GM12865 (cell line): ENCODE measurements around the gene TPK1.

Source experiments
- DNase-seq: peaks from one replicate; pipeline ENCODE4 v3.0.0; 2010; ENCODE audit warnings: low read depth
- H3K4me3 ChIP-seq: 2 replicates; pipeline ENCODE4 v1.5.1; 2011; ENCODE audit warnings: mild to moderate bottlenecking, low read depth, low read length, control low read depth
- CTCF ChIP-seq: IDR thresholded peaks from 2 replicates; pipeline ENCODE4 v1.5.1; 2011; ENCODE audit warnings: low read length, control low read depth, low read depth, inconsistent platforms; ENCODE audit not compliant: insufficient read depth; ENCODE audit errors: missing control alignments

The TPK1 gene

GRCh38 chr7:144459635-144460034 is 376.2 kb downstream of the TPK1 start:
- no peak overlapping the region for H3K4me3 ChIP-seq
- TF ChIP-seq CTCF = no peak

GRCh38 chr7:144455040-144455404 is 380.8 kb downstream of the TPK1 start:
- DNase-seq = no peak
- TF ChIP-seq CTCF = no peak
- no peak overlapping the region for H3K4me3 ChIP-seq

More at GRCh38 chr7:144459635-144460034, 376.2 kb downstream of the TPK1 start:
- no peak for DNase-seq

- no peak for TF ChIP-seq CTCF
- DNase-seq = no peak
- no peak overlapping the region for H3K4me3 ChIP-seq
Observed at GRCh38 chr7:144454256-144455039, 381.4 kb downstream of the TPK1 start.

GRCh38 chr7:144452064-144452463 is 383.8 kb downstream of the TPK1 start:
- DNase-seq = peak; percentile 24
- no peak for TF ChIP-seq CTCF
- no peak overlapping the region for H3K4me3 ChIP-seq

GRCh38 chr7:144445590-144445989 is 390.3 kb downstream of the TPK1 start:
- no peak for DNase-seq
- TF ChIP-seq CTCF = no peak
- no peak overlapping the region for H3K4me3 ChIP-seq

GRCh38 chr7:144439717-144440205 is 396.1 kb downstream of the TPK1 start:
- no peak for TF ChIP-seq CTCF
- no peak for DNase-seq
- H3K4me3 ChIP-seq = no peak overlapping the region

- H3K4me3 ChIP-seq = no peak overlapping the region
- no peak for TF ChIP-seq CTCF
- DNase-seq = no peak
Observed at GRCh38 chr7:144438759-144439158, 397.1 kb downstream of the TPK1 start.
